ENCODE data around the gene LETMD1. TPM values are rescaled to one million over a fixed set of nuclear protein-coding genes. Genes with fewer than 3 reads are reported as not detected.

Gene LETMD1
- total RNA-seq, 1 donor from 2014 or later, result 37.1 TPM

- TF ChIP-seq, protein P1, sequence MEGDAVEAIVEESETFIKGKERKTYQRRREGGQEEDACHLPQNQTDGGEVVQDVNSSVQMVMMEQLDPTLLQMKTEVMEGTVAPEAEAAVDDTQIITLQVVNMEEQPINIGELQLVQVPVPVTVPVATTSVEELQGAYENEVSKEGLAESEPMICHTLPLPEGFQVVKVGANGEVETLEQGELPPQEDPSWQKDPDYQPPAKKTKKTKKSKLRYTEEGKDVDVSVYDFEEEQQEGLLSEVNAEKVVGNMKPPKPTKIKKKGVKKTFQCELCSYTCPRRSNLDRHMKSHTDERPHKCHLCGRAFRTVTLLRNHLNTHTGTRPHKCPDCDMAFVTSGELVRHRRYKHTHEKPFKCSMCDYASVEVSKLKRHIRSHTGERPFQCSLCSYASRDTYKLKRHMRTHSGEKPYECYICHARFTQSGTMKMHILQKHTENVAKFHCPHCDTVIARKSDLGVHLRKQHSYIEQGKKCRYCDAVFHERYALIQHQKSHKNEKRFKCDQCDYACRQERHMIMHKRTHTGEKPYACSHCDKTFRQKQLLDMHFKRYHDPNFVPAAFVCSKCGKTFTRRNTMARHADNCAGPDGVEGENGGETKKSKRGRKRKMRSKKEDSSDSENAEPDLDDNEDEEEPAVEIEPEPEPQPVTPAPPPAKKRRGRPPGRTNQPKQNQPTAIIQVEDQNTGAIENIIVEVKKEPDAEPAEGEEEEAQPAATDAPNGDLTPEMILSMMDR (IDR thresholded peaks at IDR 0.05; ENCODE audit: partially characterized antibody, unreplicated experiment), result no peak
- Mint-ChIP-seq H3K4me1 (ENCODE audit: low read depth, unreplicated experiment) (peaks cover 23% of the 10 kb centered on the region), H3K4me3 (ENCODE audit: unreplicated experiment) (no peak overlapping the region), H3K9me3 (ENCODE audit: unreplicated experiment) (no peaks in the 10 kb centered on the region), H3K27me3 (ENCODE audit: unreplicated experiment) (peaks cover 4% of the 10 kb centered on the region), H3K27ac (ENCODE audit: unreplicated experiment) (no peak overlapping the region), H3K36me3 (ENCODE audit: unreplicated experiment) (no peaks in the 10 kb centered on the region)
- no peak for DNase-seq
These were observed 32.0 kb downstream of the LETMD1 start for GRCh38 chr12:51080136-51080535.

DNA sequence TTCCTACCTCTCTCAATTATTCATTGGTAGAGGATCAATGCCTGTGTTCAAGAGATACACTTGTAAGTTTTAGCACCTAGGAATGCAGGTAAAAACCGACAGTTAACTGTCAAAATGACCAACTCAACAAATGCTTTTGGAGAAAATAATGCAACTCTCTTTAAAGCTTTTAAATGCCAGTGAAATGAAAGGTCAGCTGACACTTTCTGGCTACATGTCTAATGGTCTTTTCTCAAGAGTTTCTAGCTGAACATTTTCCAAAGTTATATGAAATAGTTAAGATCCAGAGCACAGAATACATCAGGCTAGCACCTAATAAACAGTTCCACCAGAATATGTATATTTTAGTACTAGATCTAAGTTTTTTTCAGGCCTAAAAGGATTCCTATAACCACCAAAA is 33.3 kb downstream of the LETMD1 start:
- H3K36me3 Mint-ChIP-seq (ENCODE audit: unreplicated experiment), result no peaks in the 10 kb centered on the region
- H3K27ac Mint-ChIP-seq (ENCODE audit: unreplicated experiment), result peak overlapping the region; percentile 8
- H3K9me3 Mint-ChIP-seq (ENCODE audit: unreplicated experiment), result no peaks in the 10 kb centered on the region
- H3K4me1 Mint-ChIP-seq (ENCODE audit: low read depth, unreplicated experiment), result peaks cover 18% of the 10 kb centered on the region
- peaks cover 3% of the 10 kb centered on the region for H3K27me3 Mint-ChIP-seq (ENCODE audit: unreplicated experiment)
- TF ChIP-seq, protein P1 (IDR thresholded peaks at IDR 0.05; ENCODE audit: partially characterized antibody, unreplicated experiment), result no peak
- DNase-seq, result no peak
- H3K4me3 Mint-ChIP-seq (ENCODE audit: unreplicated experiment), result peak overlapping the region; percentile 97

- DNase-seq, result no peak
- no peaks in the 10 kb centered on the region for H3K36me3 Mint-ChIP-seq (ENCODE audit: unreplicated experiment)
- TF ChIP-seq, protein P1 (IDR thresholded peaks at IDR 0.05; ENCODE audit: partially characterized antibody, unreplicated experiment), result no peak
- peak overlapping the region; percentile 97 for H3K4me3 Mint-ChIP-seq (ENCODE audit: unreplicated experiment)
- peaks cover 15% of the 10 kb centered on the region for H3K4me1 Mint-ChIP-seq (ENCODE audit: low read depth, unreplicated experiment)
- H3K27ac Mint-ChIP-seq (ENCODE audit: unreplicated experiment), result peak overlapping the region; percentile 96
- H3K27me3 Mint-ChIP-seq (ENCODE audit: unreplicated experiment), result peaks cover 3% of the 10 kb centered on the region
- H3K9me3 Mint-ChIP-seq (ENCODE audit: unreplicated experiment), result no peaks in the 10 kb centered on the region
These were observed 34.5 kb downstream of the LETMD1 start for GRCh38 chr12:51082561-51083125.

GRCh38 chr12:51083126-51083833 is 35.2 kb downstream of the LETMD1 start, which contains the start of gene CSRNP2:
Gene CSRNP2, minus strand, starts transcription at chr12:51083596. Its CDS starts 7,035 bp downstream, at chr12:51076561.
- peak; percentile 96 for DNase-seq
- H3K4me3 Mint-ChIP-seq (ENCODE audit: unreplicated experiment), result peak within 1 kb of the TSS; percentile 97
- H3K27me3 Mint-ChIP-seq (ENCODE audit: unreplicated experiment), result peaks cover 3% of the 10 kb centered on the region
- no peaks in the 10 kb centered on the region for H3K36me3 Mint-ChIP-seq (ENCODE audit: unreplicated experiment)
- TF ChIP-seq, protein P1 (IDR thresholded peaks at IDR 0.05; ENCODE audit: partially characterized antibody, unreplicated experiment), result no peak
- H3K27ac Mint-ChIP-seq (ENCODE audit: unreplicated experiment), result peak within 1 kb of the TSS; percentile 96
- H3K4me1 Mint-ChIP-seq (ENCODE audit: low read depth, unreplicated experiment), result peaks cover 9% of the 10 kb centered on the region
- H3K9me3 Mint-ChIP-seq (ENCODE audit: unreplicated experiment), result no peaks in the 10 kb centered on the region

GRCh38 chr12:51085757-51086156 is 37.6 kb downstream of the LETMD1 start:
- Mint-ChIP-seq H3K27ac (ENCODE audit: unreplicated experiment) (no peak overlapping the region), H3K36me3 (ENCODE audit: unreplicated experiment) (no peaks in the 10 kb centered on the region), H3K4me3 (ENCODE audit: unreplicated experiment) (no peak overlapping the region), H3K9me3 (ENCODE audit: unreplicated experiment) (no peaks in the 10 kb centered on the region), H3K27me3 (ENCODE audit: unreplicated experiment) (peaks cover 3% of the 10 kb centered on the region), H3K4me1 (ENCODE audit: low read depth, unreplicated experiment) (peaks cover 7% of the 10 kb centered on the region)
- TF ChIP-seq, protein P1 (IDR thresholded peaks at IDR 0.05; ENCODE audit: partially characterized antibody, unreplicated experiment), result no peak
- no peak for DNase-seq
